Vagina (tissue), 2 donors: ENCODE results near the gene CRADD. TPM values are rescaled to one million over a fixed set of nuclear protein-coding genes. Genes with fewer than 3 reads are reported as not detected.

Experiments used
- DNase-seq, 2 donors: peaks; one replicate each; pipeline ENCODE4 v3.0.0-alpha.2; 2017; ENCODE audit errors: extremely low spot score in 2 of 2
- H3K27ac ChIP-seq: fragments of 200-600 bp; sonication (generic); one replicate; pipeline ENCODE4 v1.5.1; 2019
- H3K27me3 ChIP-seq: fragments of 200-600 bp; sonication (generic); one replicate; pipeline ENCODE4 v1.5.1; 2019
- H3K36me3 ChIP-seq, 2 donors: fragments of 200-600 bp; sonication (generic); one replicate each; pipeline ENCODE4 v1.5.1; 2017 to 2019
- H3K4me1 ChIP-seq: fragments of 200-600 bp; sonication (generic); one replicate; pipeline ENCODE4 v1.5.1; 2019
- H3K4me3 ChIP-seq, 2 donors: fragments of 200-600 bp; sonication (generic); 1 replicate in 1 of 2; 2 replicates in 1 of 2; pipeline ENCODE4 v1.5.1; 2016 to 2019
- H3K9me3 ChIP-seq: fragments of 200-600 bp; sonication (generic); one replicate; pipeline ENCODE4 v1.5.1; 2019
- CTCF ChIP-seq, 3 experiments: fragments of 450-650 bp in 2 of 3; fragments of 200-600 bp in 1 of 3; sonication (generic) in 1 of 3; IDR thresholded peaks; one replicate each; pipeline ENCODE4 v1.5.1; 2017 to 2019; ENCODE audit warnings: antibody characterized with exemption in 3 of 3, mild to moderate bottlenecking in 2 of 3, moderate library complexity in 2 of 3
- POLR2A ChIP-seq, 2 donors: fragments of 450-650 bp; IDR thresholded peaks; one replicate each; pipeline ENCODE4 v1.6.1; 2017; ENCODE audit warnings: antibody characterized with exemption in 2 of 2, mild to moderate bottlenecking in 2 of 2, moderate library complexity in 2 of 2
- POLR2AphosphoS5 ChIP-seq, 2 donors: sonication (generic); formaldehyde crosslinking; IDR thresholded peaks; one replicate each; pipeline ENCODE4 v1.9.0; 2017; ENCODE audit warnings: antibody characterized with exemption in 2 of 2, mild to moderate bottlenecking in 2 of 2, low read depth in 1 of 2; ENCODE audit not compliant: insufficient read depth in 1 of 2
- intact Hi-C: fragments of 100-400 bp; cut with DNase I; formaldehyde crosslinking; loops from one replicate; pipeline ENCODE4 v1.15.1; 2023
- total RNA-seq: library from RNA; depleted of rRNA; stranded (reverse); fragments of >200 nt; gene quantifications from one replicate; pipeline ENCODE4 v1.2.3, GENCODE V29; 2016

Gene CRADD
- total RNA-seq, 1 donor from 2014 or later: 40.8 TPM

GRCh38 chr12:93738199-93739058, 61.3 kb downstream of the CRADD start:
- H3K27ac ChIP-seq: peak overlapping the region; percentile 97
- no peaks in the 10 kb centered on the region for H3K27me3 ChIP-seq
- peak overlapping the region; percentile 3 to 32 for H3K4me3 ChIP-seq
- TF ChIP-seq POLR2A (IDR thresholded peaks at IDR 0.05): no peak
- no peak for TF ChIP-seq CTCF (IDR thresholded peaks at IDR 0.05)
- no peak for TF ChIP-seq POLR2AphosphoS5 (IDR thresholded peaks at IDR 0.05; ENCODE audit: insufficient read depth in 1 of 2, low read depth in 1 of 2)
- no peaks in the 10 kb centered on the region for H3K9me3 ChIP-seq
- H3K4me1 ChIP-seq: peaks cover 54% of the 10 kb centered on the region
- H3K36me3 ChIP-seq: no peaks in the 10 kb centered on the region
- intact Hi-C loops: no loop called here
- DNase-seq: no peak

GRCh38 chr12:93740751-93741150, 63.6 kb downstream of the CRADD start:
- H3K36me3 ChIP-seq: no peaks in the 10 kb centered on the region
- intact Hi-C loops: loop anchor here (5.0 to 10.0 kb wide), 3 partner anchors 56 to 148 kb away; no protein-coding TSS in a partner anchor
- no peak for TF ChIP-seq POLR2AphosphoS5 (IDR thresholded peaks at IDR 0.05; ENCODE audit: insufficient read depth in 1 of 2, low read depth in 1 of 2)
- peak overlapping the region; percentile 30 to 63 for H3K4me3 ChIP-seq
- H3K9me3 ChIP-seq: no peaks in the 10 kb centered on the region
- peak overlapping the region; percentile 97 for H3K27ac ChIP-seq
- H3K4me1 ChIP-seq: peaks cover 67% of the 10 kb centered on the region
- no peak for DNase-seq
- no peaks in the 10 kb centered on the region for H3K27me3 ChIP-seq

DNA sequence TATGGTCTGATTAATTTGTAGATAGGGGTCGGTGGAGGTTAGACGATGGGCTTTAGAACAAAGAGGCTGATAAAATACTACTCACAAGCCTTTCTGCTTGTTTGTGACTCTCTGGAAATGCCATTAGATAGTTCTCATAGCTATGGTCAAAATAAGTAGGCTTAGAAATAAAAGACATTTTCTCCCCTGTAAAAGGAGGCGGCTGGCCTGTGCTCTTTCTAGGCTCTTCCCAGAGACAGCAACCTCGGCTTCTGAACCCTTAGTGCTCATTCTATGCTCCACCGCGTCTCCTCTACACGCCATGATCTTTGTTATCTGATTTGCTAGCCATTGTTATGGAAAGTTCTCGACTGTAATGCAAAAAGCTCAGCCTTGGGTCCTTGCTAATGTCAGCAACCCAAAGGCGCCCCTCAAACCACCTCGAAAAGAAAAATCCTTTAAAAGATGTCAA, 64.5 kb downstream of the CRADD start:
- intact Hi-C loops: loop anchor here (2.0 to 10.0 kb wide), 4 partner anchors 57 to 171 kb away; no protein-coding TSS in a partner anchor
- Histone ChIP-seq H3K4me1 (peaks cover 57% of the 10 kb centered on the region), H3K27ac (peak overlapping the region; percentile 97), H3K4me3 (peak overlapping the region; percentile 58 to 63), H3K36me3 (no peaks in the 10 kb centered on the region), H3K27me3 (no peaks in the 10 kb centered on the region), H3K9me3 (no peaks in the 10 kb centered on the region)
- TF ChIP-seq POLR2AphosphoS5 (IDR thresholded peaks at IDR 0.05; ENCODE audit: insufficient read depth in 1 of 2, low read depth in 1 of 2) (no peak), POLR2A (IDR thresholded peaks at IDR 0.05) (no peak), CTCF (IDR thresholded peaks at IDR 0.05) (no peak)
- no peak for DNase-seq

DNA sequence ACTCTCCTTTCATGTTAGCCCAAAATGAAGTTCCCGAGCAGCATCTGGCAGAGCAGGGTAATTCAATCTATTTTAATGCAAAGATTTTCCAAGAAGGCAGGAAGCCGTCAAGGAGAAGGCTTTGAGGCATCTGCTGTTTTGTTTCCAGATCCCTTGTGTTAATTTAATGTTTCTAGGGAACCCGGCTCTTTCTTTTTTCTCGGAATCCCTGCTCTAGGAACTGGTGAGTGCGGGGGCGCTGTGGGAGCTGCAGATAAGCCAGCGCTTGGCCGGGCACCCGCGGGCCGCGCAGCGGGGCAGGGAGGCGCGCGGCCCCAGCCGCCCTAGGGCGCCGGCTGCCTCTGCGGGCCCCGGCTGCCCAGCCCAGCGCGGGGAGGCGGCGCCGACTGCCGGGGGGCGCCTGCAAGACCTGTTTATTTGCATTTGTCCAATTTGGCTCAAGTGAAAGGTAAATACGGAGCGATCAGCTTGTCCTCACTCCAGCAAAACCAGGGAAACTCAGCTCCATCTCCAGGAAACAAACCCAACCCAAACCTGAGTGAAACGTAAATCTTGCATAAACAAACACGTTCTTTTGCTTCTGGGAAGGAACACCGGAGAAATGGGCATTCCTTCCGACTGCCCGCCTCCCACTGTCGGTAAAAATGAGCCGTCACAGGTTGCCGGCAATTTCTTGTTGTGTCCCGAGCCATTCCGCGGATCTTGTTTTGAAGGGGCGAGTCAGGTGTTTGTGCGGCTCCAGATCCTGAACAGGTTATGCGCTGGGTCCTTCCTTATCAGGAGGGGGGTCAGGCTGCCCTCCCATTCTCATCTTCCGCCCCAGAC, 65.1 kb downstream of the CRADD start:
- Histone ChIP-seq H3K4me3 (peak overlapping the region; percentile 58 to 63), H3K36me3 (no peaks in the 10 kb centered on the region), H3K27ac (peak overlapping the region; percentile 97), H3K27me3 (no peaks in the 10 kb centered on the region), H3K4me1 (peaks cover 51% of the 10 kb centered on the region), H3K9me3 (no peaks in the 10 kb centered on the region)
- intact Hi-C loops: loop anchor here (2.0 to 10.0 kb wide), 4 partner anchors 58 to 172 kb away; no protein-coding TSS in a partner anchor
- TF ChIP-seq POLR2AphosphoS5 (IDR thresholded peaks at IDR 0.05; ENCODE audit: insufficient read depth in 1 of 2, low read depth in 1 of 2): peak; percentile 17 to 56
- TF ChIP-seq CTCF (IDR thresholded peaks at IDR 0.05): no peak
- TF ChIP-seq POLR2A (IDR thresholded peaks at IDR 0.05): no peak
- DNase-seq: no peak
